ENCODE data around the gene GBGT1. TPM values are rescaled to one million over a fixed set of nuclear protein-coding genes. Genes with fewer than 3 reads are reported as not detected.

The GBGT1 gene
- total RNA-seq, 3 donors from 2014 or later (not counting 1 experiment from before 2014, with no cell fraction given), result 1.4 to 2.2 (median 1.7) TPM

DNA sequence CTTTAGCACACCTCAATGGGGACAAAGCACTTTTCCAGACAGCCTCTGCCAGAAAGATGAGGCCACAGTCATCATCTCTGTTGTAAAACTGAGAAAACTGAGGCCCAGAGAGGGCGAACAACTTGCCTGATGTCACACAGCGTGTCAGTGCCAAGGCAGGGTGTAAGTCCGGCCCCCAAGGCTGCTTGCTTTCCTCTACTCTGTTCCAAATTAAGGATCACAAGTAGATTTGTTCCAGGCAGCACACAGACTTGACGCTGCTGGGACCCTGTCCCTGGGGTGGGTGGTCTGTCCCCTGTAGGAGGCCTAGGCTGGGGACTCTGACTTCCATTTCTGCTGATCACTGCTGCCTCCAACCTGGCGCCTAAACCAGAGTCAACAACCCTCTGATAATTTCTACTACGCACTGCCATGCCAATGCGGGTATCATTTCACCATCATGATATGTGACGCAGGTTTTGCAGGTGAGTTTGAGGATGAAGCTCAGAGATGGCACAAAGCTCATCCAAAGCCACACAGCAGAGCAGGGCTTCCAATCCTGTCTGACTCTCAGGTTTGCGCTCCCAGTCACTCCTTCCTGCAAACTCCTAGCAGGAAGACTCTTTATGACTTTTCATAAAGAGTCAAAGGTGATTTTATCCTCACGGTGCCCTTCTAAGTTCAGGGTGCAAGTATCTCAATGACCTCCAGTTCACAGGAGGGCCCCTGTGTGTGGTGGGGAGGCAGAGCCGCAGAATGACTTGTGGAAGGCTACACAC lies 29.1 kb downstream of the GBGT1 start:
- Mint-ChIP-seq H3K9me3 (no peaks in the 10 kb centered on the region), H3K27me3 (ENCODE audit: low read depth in 2 of 2) (no peaks in the 10 kb centered on the region), H3K36me3 (no peaks in the 10 kb centered on the region), H3K27ac (peak overlapping the region; percentile 75 to 93), H3K4me3 (peak overlapping the region; percentile 87), H3K4me1 (peaks cover 53 to 68% of the 10 kb centered on the region in 2 donors)
- DNase-seq, result peak in 1 of 2 donors; percentile 59
- Histone ChIP-seq H3K36me3 (ENCODE audit: control insufficient read depth, insufficient read depth, low read length) (no peaks in the 10 kb centered on the region), H3K27ac (ENCODE audit: low read length) (peak overlapping the region; percentile 99), H3K27me3 (ENCODE audit: control insufficient read depth, insufficient read depth, low read length) (no peaks in the 10 kb centered on the region), H3K4me3 (ENCODE audit: low read length) (no peak overlapping the region), H3K4me1 (ENCODE audit: control insufficient read depth, insufficient read depth, low read length) (peaks cover 82% of the 10 kb centered on the region), H3K9me3 (ENCODE audit: control insufficient read depth, insufficient read depth, low read length) (no peaks in the 10 kb centered on the region)
- TF ChIP-seq, protein P1, sequence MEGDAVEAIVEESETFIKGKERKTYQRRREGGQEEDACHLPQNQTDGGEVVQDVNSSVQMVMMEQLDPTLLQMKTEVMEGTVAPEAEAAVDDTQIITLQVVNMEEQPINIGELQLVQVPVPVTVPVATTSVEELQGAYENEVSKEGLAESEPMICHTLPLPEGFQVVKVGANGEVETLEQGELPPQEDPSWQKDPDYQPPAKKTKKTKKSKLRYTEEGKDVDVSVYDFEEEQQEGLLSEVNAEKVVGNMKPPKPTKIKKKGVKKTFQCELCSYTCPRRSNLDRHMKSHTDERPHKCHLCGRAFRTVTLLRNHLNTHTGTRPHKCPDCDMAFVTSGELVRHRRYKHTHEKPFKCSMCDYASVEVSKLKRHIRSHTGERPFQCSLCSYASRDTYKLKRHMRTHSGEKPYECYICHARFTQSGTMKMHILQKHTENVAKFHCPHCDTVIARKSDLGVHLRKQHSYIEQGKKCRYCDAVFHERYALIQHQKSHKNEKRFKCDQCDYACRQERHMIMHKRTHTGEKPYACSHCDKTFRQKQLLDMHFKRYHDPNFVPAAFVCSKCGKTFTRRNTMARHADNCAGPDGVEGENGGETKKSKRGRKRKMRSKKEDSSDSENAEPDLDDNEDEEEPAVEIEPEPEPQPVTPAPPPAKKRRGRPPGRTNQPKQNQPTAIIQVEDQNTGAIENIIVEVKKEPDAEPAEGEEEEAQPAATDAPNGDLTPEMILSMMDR (IDR thresholded peaks at IDR 0.05), result no peak
- intact Hi-C loops (cut with micrococcal nuclease), result no loop called here
- ATAC-seq, result peak in 2 of 3 donors; percentile 1 to 7
- 83% methylated on average over 11 of the region's 11 CpGs for WGBS (ENCODE audit: insufficient coverage)

- ATAC-seq (peak; percentile 66 to 91 (median 82)), DNase-seq (peak; percentile 85 to 97)
- no peaks in the 10 kb centered on the region for H3K9me3 Mint-ChIP-seq
- WGBS (ENCODE audit: insufficient coverage), result 33% methylated on average over 21 of the region's 21 CpGs
- H3K27me3 ChIP-seq (ENCODE audit: control insufficient read depth, insufficient read depth, low read length), result no peaks in the 10 kb centered on the region
- TF ChIP-seq, protein P1 (IDR thresholded peaks at IDR 0.05), result no peak
- peak overlapping the region; percentile 99 for H3K27ac ChIP-seq (ENCODE audit: low read length)
- H3K4me3 Mint-ChIP-seq, result peak overlapping the region; percentile 87
- no peaks in the 10 kb centered on the region for H3K27me3 Mint-ChIP-seq (ENCODE audit: low read depth in 2 of 2)
- intact Hi-C loops (cut with micrococcal nuclease), result loop anchor here (1.0 kb wide), 2 partner anchors 10 to 22 kb away; no protein-coding TSS in a partner anchor
- H3K4me1 ChIP-seq (ENCODE audit: control insufficient read depth, insufficient read depth, low read length), result peaks cover 82% of the 10 kb centered on the region
- peak overlapping the region; percentile 75 to 93 for H3K27ac Mint-ChIP-seq
- H3K4me1 Mint-ChIP-seq, result peaks cover 58 to 73% of the 10 kb centered on the region in 2 donors
- no peaks in the 10 kb centered on the region for H3K9me3 ChIP-seq (ENCODE audit: control insufficient read depth, insufficient read depth, low read length)
- no peaks in the 10 kb centered on the region for H3K36me3 Mint-ChIP-seq
- H3K4me3 ChIP-seq (ENCODE audit: low read length), result no peak overlapping the region
- no peaks in the 10 kb centered on the region for H3K36me3 ChIP-seq (ENCODE audit: control insufficient read depth, insufficient read depth, low read length)
Observed at GRCh38 chr9:133133681-133134387, 29.9 kb downstream of the GBGT1 start.

DNA sequence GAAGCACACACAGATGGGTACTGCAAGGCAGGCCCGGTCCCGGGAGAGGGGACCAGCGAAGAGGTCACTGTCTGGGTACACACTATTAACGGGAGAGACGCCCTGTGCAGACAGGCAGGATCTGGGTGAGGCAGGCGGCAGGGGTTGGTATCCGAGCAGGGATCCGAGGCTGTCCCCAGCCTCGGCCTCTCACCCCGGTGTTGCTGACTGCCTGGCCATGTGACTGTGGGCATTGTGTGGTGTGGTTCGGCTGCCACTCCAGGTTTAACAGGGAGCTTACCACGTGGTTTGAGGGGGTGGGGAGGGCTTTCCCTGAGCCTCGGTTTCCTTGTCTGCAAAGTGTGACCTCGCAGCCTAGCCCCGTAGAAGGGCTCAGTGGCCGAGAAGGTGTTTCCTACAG lies 31.5 kb downstream of the GBGT1 start:
- DNase-seq (peak in 1 of 2 donors; percentile 55), ATAC-seq (no peak)
- Histone ChIP-seq H3K4me3 (ENCODE audit: low read length) (no peak overlapping the region), H3K27ac (ENCODE audit: low read length) (peak overlapping the region; percentile 99), H3K9me3 (ENCODE audit: control insufficient read depth, insufficient read depth, low read length) (no peaks in the 10 kb centered on the region), H3K36me3 (ENCODE audit: control insufficient read depth, insufficient read depth, low read length) (no peaks in the 10 kb centered on the region), H3K27me3 (ENCODE audit: control insufficient read depth, insufficient read depth, low read length) (no peaks in the 10 kb centered on the region), H3K4me1 (ENCODE audit: control insufficient read depth, insufficient read depth, low read length) (peaks cover 91% of the 10 kb centered on the region)
- H3K27ac Mint-ChIP-seq, result peak overlapping the region; percentile 75 to 93
- WGBS (ENCODE audit: insufficient coverage), result 49% methylated on average over 16 of the region's 16 CpGs
- H3K36me3 Mint-ChIP-seq, result no peaks in the 10 kb centered on the region
- intact Hi-C loops (cut with micrococcal nuclease), result no loop called here
- H3K9me3 Mint-ChIP-seq, result no peaks in the 10 kb centered on the region
- TF ChIP-seq, protein P1 (IDR thresholded peaks at IDR 0.05), result no peak
- peaks cover 67 to 86% of the 10 kb centered on the region in 2 donors for H3K4me1 Mint-ChIP-seq
- peak overlapping the region; percentile 76 for H3K4me3 Mint-ChIP-seq
- no peaks in the 10 kb centered on the region for H3K27me3 Mint-ChIP-seq (ENCODE audit: low read depth in 2 of 2)

All from natural killer cell (primary cell).